Neural crest cell (in vitro differentiated cells): ENCODE data around the gene RABGAP1. TPM values are rescaled to one million over a fixed set of nuclear protein-coding genes. Genes with fewer than 3 reads are reported as not detected.

ENCODE experiments used
- DNase-seq: peaks from one replicate; pipeline ENCODE4 v3.0.0; 2021; ENCODE audit warnings: low read depth, mixed read lengths, low spot score
- H3K27ac Mint-ChIP-seq: one replicate; pipeline ENCODE4 v1.8.0; 2021; ENCODE audit warnings: mild to moderate bottlenecking, mixed read lengths; ENCODE audit not compliant: unreplicated experiment
- H3K27me3 Mint-ChIP-seq: 2 replicates; pipeline ENCODE4 v1.8.0; 2021; ENCODE audit warnings: low read depth, mild to moderate bottlenecking, mixed read lengths
- H3K36me3 Mint-ChIP-seq: 2 replicates; pipeline ENCODE4 v1.8.0; 2021; ENCODE audit warnings: low read depth, mild to moderate bottlenecking, mixed read lengths
- H3K4me1 Mint-ChIP-seq: 2 replicates; pipeline ENCODE4 v1.8.0; 2021; ENCODE audit warnings: mixed read lengths
- H3K4me3 Mint-ChIP-seq: one replicate; pipeline ENCODE4 v1.8.0; 2021; ENCODE audit warnings: mild to moderate bottlenecking, mixed read lengths
- H3K9me3 Mint-ChIP-seq: 2 replicates; pipeline ENCODE4 v1.8.0; 2021; ENCODE audit warnings: mixed read lengths
- CTCF ChIP-seq: fragments of 200-600 bp; sonication (generic); conservative IDR thresholded peaks from 2 replicates; pipeline ENCODE4 v1.5.0; 2021; ENCODE audit warnings: antibody characterized with exemption, mild to moderate bottlenecking
- total RNA-seq: library from RNA; stranded (reverse); gene quantifications from 2 replicates; pipeline ENCODE4 v1.2.1, GENCODE V29; 2021

Gene RABGAP1
- total RNA-seq, 1 donor from 2014 or later: 59.5 TPM

DNA sequence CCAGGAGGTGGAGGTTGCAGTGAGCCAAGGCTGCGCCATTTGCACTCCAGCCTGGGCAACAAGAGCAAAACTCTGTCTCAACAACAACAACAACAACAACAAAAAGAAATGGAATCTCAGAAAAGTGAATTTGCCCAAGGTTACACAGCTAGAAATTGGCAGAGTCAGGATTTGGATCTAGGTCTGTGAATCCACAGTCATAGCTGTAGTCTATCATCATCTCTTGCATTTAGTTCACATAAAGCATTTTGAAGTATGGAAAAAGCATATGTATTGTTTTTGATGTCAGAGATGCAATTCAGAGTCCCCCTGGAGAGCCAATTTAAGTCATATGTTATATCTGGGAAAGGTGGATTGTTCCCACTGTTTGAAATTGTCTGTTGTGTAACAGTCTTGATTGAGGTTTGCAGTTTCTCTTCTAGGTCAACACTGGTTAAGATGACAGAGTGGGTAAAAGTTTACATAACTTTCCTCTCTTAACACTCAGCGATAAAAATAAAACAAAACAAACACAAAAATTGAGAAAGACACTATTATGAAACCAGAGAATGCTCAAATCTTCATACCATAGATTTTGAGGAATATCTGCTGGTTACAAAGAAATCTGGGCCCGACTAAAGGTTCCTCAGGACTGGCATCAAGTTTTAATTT is 71.2 kb downstream of the RABGAP1 start:
- peak overlapping the region; percentile 13 for H3K27ac Mint-ChIP-seq
- H3K9me3 Mint-ChIP-seq: no peaks in the 10 kb centered on the region
- H3K36me3 Mint-ChIP-seq: peaks cover 20% of the 10 kb centered on the region
- H3K4me1 Mint-ChIP-seq: no peaks in the 10 kb centered on the region
- TF ChIP-seq CTCF: no peak
- H3K4me3 Mint-ChIP-seq: no peak overlapping the region
- H3K27me3 Mint-ChIP-seq: no peaks in the 10 kb centered on the region
- no peak for DNase-seq

GRCh38 chr9:123016631-123017030 is 75.8 kb downstream of the RABGAP1 start:
- Mint-ChIP-seq H3K9me3 (no peaks in the 10 kb centered on the region), H3K27ac (no peak overlapping the region), H3K4me1 (no peaks in the 10 kb centered on the region), H3K36me3 (peaks cover 16% of the 10 kb centered on the region), H3K4me3 (no peak overlapping the region), H3K27me3 (no peaks in the 10 kb centered on the region)
- no peak for DNase-seq
- TF ChIP-seq CTCF: no peak

GRCh38 chr9:123020796-123021195 is 80.0 kb downstream of the RABGAP1 start:
- H3K9me3 Mint-ChIP-seq: no peaks in the 10 kb centered on the region
- no peaks in the 10 kb centered on the region for H3K36me3 Mint-ChIP-seq
- no peak overlapping the region for H3K27ac Mint-ChIP-seq
- DNase-seq: no peak
- no peaks in the 10 kb centered on the region for H3K4me1 Mint-ChIP-seq
- no peaks in the 10 kb centered on the region for H3K27me3 Mint-ChIP-seq
- TF ChIP-seq CTCF: no peak
- no peak overlapping the region for H3K4me3 Mint-ChIP-seq

GRCh38 chr9:123026425-123026824 is 85.6 kb downstream of the RABGAP1 start:
- peaks cover 3% of the 10 kb centered on the region for H3K36me3 Mint-ChIP-seq
- H3K4me1 Mint-ChIP-seq: peaks cover 3% of the 10 kb centered on the region
- H3K27ac Mint-ChIP-seq: no peak overlapping the region
- DNase-seq: no peak
- no peak for TF ChIP-seq CTCF
- no peaks in the 10 kb centered on the region for H3K27me3 Mint-ChIP-seq
- no peak overlapping the region for H3K4me3 Mint-ChIP-seq
- no peaks in the 10 kb centered on the region for H3K9me3 Mint-ChIP-seq

- Mint-ChIP-seq H3K27ac (no peak overlapping the region), H3K27me3 (no peaks in the 10 kb centered on the region), H3K4me1 (peaks cover 7% of the 10 kb centered on the region), H3K4me3 (no peak overlapping the region), H3K36me3 (peaks cover 3% of the 10 kb centered on the region), H3K9me3 (no peaks in the 10 kb centered on the region)
- no peak for TF ChIP-seq CTCF
- DNase-seq: no peak
Measured at GRCh38 chr9:123027517-123027916, 86.7 kb downstream of the RABGAP1 start.
